H1 (cell line): ENCODE measurements around the gene EGFR. TPM values are rescaled to one million over a fixed set of nuclear protein-coding genes. Genes with fewer than 3 reads are reported as not detected.

Source experiments
- CHD2 ChIP-seq: IDR thresholded peaks from 2 replicates; pipeline ENCODE4 v1.6.1; 2012; ENCODE audit warnings: low read length, improper control_type of control experiment
- CHD7 ChIP-seq: fragments of 300-600 bp; sonication (generic); IDR thresholded peaks from 2 replicates; pipeline ENCODE4 v1.7.1; 2012; ENCODE audit warnings: low read length, moderate library complexity, mild to moderate bottlenecking, inconsistent platforms; ENCODE audit not compliant: insufficient replicate concordance
- CTCF ChIP-seq, 3 experiments: IDR thresholded peaks; 1 replicate in 2 of 3; 2 replicates in 1 of 3; pipeline versions ENCODE4 v1.5.1 to v1.6.1; 2011; ENCODE audit warnings: low read length in 3 of 3, mild to moderate bottlenecking in 3 of 3, inconsistent platforms in 2 of 3, low read depth in 1 of 3, moderate library complexity in 1 of 3; ENCODE audit not compliant: insufficient read depth in 1 of 3; ENCODE audit errors: control extremely low read depth in 1 of 3
- MAFK ChIP-seq: IDR thresholded peaks from 2 replicates; pipeline ENCODE4 v1.6.1; 2012; ENCODE audit warnings: low read depth, mild to moderate bottlenecking, improper control_type of control experiment, low read length
- POLR2AphosphoS5 ChIP-seq: IDR thresholded peaks from 2 replicates; pipeline ENCODE4 v1.6.1; 2011; ENCODE audit warnings: low read depth, low read length
- RBBP5 ChIP-seq: IDR thresholded peaks from 2 replicates; pipeline ENCODE4 v1.7.1; 2012; ENCODE audit warnings: low read depth, mild to moderate bottlenecking, inconsistent platforms, low read length, moderate library complexity, borderline replicate concordance
- SUZ12 ChIP-seq: fragments of 200-600 bp; sonication (generic); IDR thresholded peaks from 2 replicates; pipeline ENCODE4 v1.6.1; 2012; ENCODE audit warnings: mild to moderate bottlenecking, inconsistent platforms, low read length, moderate library complexity, mixed read lengths
- polyA plus RNA-seq, 7 experiments: library from polyadenylated mRNA; depleted of rRNA in 3 of 7; stranded (reverse) in 5 of 7; unstranded in 2 of 7; fragments of >200 nt in 5 of 7; fragments of 200-250 nt in 2 of 7; gene quantifications; 1 replicate in 5 of 7; 2 replicates in 1 of 7; 4 replicates in 1 of 7; pipeline versions ENCODE4 v1.2.1 to v1.2.3, GENCODE V29; 2011 to 2013; ENCODE audit warnings: missing spikeins in 2 of 7, mixed read lengths in 2 of 7
- total RNA-seq: library from RNA; stranded (reverse); fragmentation: NEBNext Ultra II Directional; extraction: Animal tissue kit (Norgen Biotek cat#: 25700); gene quantifications from 2 replicates; pipeline ENCODE4 v1.2.1, GENCODE V29; 2021

The EGFR gene
- total and polyA plus RNA-seq, 2 of the 8 experiments (the other 6 are each of a cell fraction or from before 2014, with no cell fraction given), result 1.9 to 5.8 TPM

GRCh38 chr7:55147101-55147500, 128.3 kb downstream of the EGFR start (continued):
- TF ChIP-seq CHD7, result no peak
- TF ChIP-seq CTCF (IDR thresholded peaks at IDR 0.05; ENCODE audit: control extremely low read depth in 1 of 3, insufficient read depth in 1 of 3, low read depth in 1 of 3, low read length in 3 of 3), result no peak
- no peak for TF ChIP-seq CHD2
- TF ChIP-seq POLR2AphosphoS5, result no peak
- no peak for TF ChIP-seq MAFK
- TF ChIP-seq RBBP5, result no peak
- TF ChIP-seq SUZ12, result no peak
